Osteocyte (in vitro differentiated cells): Measurements from ENCODE around the gene CCN5. TPM values are rescaled to one million over a fixed set of nuclear protein-coding genes. Genes with fewer than 3 reads are reported as not detected.

Experiments used
- DNase-seq: peaks from one replicate; pipeline ENCODE4 v3.0.0; 2021; ENCODE audit warnings: mixed read lengths; ENCODE audit not compliant: unreplicated experiment; ENCODE audit errors: extremely low spot score
- H3K27ac Mint-ChIP-seq: one replicate; pipeline ENCODE4 v1.8.0; 2021; ENCODE audit warnings: mild to moderate bottlenecking, mixed read lengths; ENCODE audit not compliant: unreplicated experiment
- H3K27me3 Mint-ChIP-seq: one replicate; pipeline ENCODE4 v1.8.0; 2021; ENCODE audit warnings: mixed read lengths; ENCODE audit not compliant: unreplicated experiment
- H3K36me3 Mint-ChIP-seq: one replicate; pipeline ENCODE4 v1.8.0; 2021; ENCODE audit warnings: mixed read lengths; ENCODE audit not compliant: unreplicated experiment
- H3K4me1 Mint-ChIP-seq: one replicate; pipeline ENCODE4 v1.8.0; 2021; ENCODE audit warnings: mixed read lengths; ENCODE audit not compliant: unreplicated experiment
- H3K4me3 Mint-ChIP-seq: one replicate; pipeline ENCODE4 v1.8.0; 2021; ENCODE audit warnings: mild to moderate bottlenecking, moderate library complexity, mixed read lengths; ENCODE audit not compliant: unreplicated experiment
- H3K9me3 Mint-ChIP-seq: one replicate; pipeline ENCODE4 v1.8.0; 2021; ENCODE audit warnings: mixed read lengths; ENCODE audit not compliant: unreplicated experiment
- CTCF ChIP-seq: fragments of 200-600 bp; sonication (generic); IDR thresholded peaks from 2 replicates; pipeline ENCODE4 v1.5.0; 2021; ENCODE audit warnings: antibody characterized with exemption, mild to moderate bottlenecking, moderate library complexity
- total RNA-seq: library from RNA; stranded (reverse); gene quantifications from 2 replicates; pipeline ENCODE4 v1.2.1, GENCODE V29; 2021

Gene CCN5
- total RNA-seq, 1 donor from 2014 or later, result 18.2 TPM

- Mint-ChIP-seq H3K27me3 (no peaks in the 10 kb centered on the region), H3K9me3 (no peaks in the 10 kb centered on the region), H3K4me3 (no peak overlapping the region), H3K4me1 (peaks cover 89% of the 10 kb centered on the region), H3K36me3 (no peaks in the 10 kb centered on the region), H3K27ac (peak overlapping the region; percentile 67)
- TF ChIP-seq CTCF, result no peak
- DNase-seq, result no peak
These were observed 13.9 kb upstream of the CCN5 start for GRCh38 chr20:44701118-44701857.

GRCh38 chr20:44701858-44702256, 13.3 kb upstream of the CCN5 start:
- H3K27me3 Mint-ChIP-seq, result no peaks in the 10 kb centered on the region

GRCh38 chr20:44702776-44703175, 12.4 kb upstream of the CCN5 start:
- TF ChIP-seq CTCF, result no peak
- peak; percentile 91 for DNase-seq
- H3K4me3 Mint-ChIP-seq, result no peak overlapping the region
- H3K9me3 Mint-ChIP-seq, result no peaks in the 10 kb centered on the region
- peak overlapping the region; percentile 96 for H3K27ac Mint-ChIP-seq
- no peaks in the 10 kb centered on the region for H3K27me3 Mint-ChIP-seq
- peaks cover 90% of the 10 kb centered on the region for H3K4me1 Mint-ChIP-seq
- H3K36me3 Mint-ChIP-seq, result no peaks in the 10 kb centered on the region

More at GRCh38 chr20:44701858-44702256, 13.3 kb upstream of the CCN5 start:
- Mint-ChIP-seq H3K9me3 (no peaks in the 10 kb centered on the region), H3K27ac (peak overlapping the region; percentile 67), H3K4me3 (no peak overlapping the region), H3K36me3 (no peaks in the 10 kb centered on the region), H3K4me1 (peaks cover 89% of the 10 kb centered on the region)
- no peak for TF ChIP-seq CTCF
- no peak for DNase-seq

DNA sequence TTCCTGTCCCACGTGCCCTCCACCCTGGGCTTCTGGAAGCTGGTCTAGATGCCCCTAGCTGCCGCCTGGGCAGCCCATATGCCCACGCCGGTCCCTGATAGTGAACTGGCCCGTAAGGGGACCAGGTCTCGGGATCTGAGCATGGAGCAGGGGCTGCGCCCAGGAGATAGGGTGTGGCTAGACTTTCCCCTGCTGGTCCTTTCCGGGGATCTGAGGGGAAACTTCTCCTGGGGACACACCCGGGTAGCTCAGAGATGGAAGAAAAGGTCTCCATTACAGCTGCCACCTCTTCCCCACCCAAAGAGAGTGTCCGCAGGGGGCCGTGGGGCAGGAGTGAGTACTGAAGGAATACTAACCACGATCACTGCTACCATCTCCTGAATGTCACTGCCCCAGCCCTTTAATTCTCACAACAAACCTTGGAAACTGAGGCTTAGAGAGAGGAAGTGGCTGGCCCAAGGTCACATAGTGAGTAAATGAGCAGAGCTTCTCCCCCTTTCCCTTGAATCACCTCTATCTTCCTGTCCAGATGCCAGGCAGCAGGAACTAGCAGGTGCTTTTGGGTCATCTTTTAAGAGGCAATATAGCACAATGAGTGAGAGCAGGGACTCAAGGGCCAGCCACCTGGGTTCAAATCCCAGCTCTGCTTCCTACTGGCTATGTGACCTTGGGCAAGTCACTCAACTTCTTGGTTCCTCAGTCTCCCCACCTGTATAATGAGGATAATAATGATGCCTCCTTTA, 11.8 kb upstream of the CCN5 start:
- no peak overlapping the region for H3K4me3 Mint-ChIP-seq
- no peaks in the 10 kb centered on the region for H3K27me3 Mint-ChIP-seq
- no peak for DNase-seq
- peaks cover 91% of the 10 kb centered on the region for H3K4me1 Mint-ChIP-seq
- peak overlapping the region; percentile 96 for H3K27ac Mint-ChIP-seq
- no peaks in the 10 kb centered on the region for H3K9me3 Mint-ChIP-seq
- no peak for TF ChIP-seq CTCF
- H3K36me3 Mint-ChIP-seq, result no peaks in the 10 kb centered on the region

- TF ChIP-seq CTCF, result no peak
- Mint-ChIP-seq H3K4me3 (no peak overlapping the region), H3K9me3 (no peaks in the 10 kb centered on the region), H3K4me1 (peaks cover 86% of the 10 kb centered on the region), H3K36me3 (no peaks in the 10 kb centered on the region), H3K27ac (peak overlapping the region; percentile 96), H3K27me3 (no peaks in the 10 kb centered on the region)
- no peak for DNase-seq
These were observed 11.1 kb upstream of the CCN5 start for GRCh38 chr20:44703956-44704488.
